Endothelial cell of umbilical vein (primary cell): ENCODE measurements around the gene SRGAP3. TPM values are rescaled to one million over a fixed set of nuclear protein-coding genes. Genes with fewer than 3 reads are reported as not detected.

Experiments
- BruUV-seq: library from RNA; stranded (reverse); fragments of 400-500 nt; replicated peaks from 2 replicates; lab custom pipeline; 2021; lab: Mats Ljungman, UMichigan
- CTCF ChIA-PET: fragments of 300-600, 350-600 bp; sonication (Branson Sonifier 250); formaldehyde crosslinking; loops from one replicate; lab custom pipeline; 2021; ENCODE audit warnings: antibody characterized with exemption, inconsistent platforms; lab: Charles Lee
- POLR2A ChIA-PET: fragments of 300-600, 350-600 bp; sonication (Branson Sonifier 250); formaldehyde crosslinking; loops from one replicate; lab custom pipeline; 2021; ENCODE audit warnings: antibody characterized with exemption, inconsistent platforms; lab: Charles Lee
- DNase-seq: peaks from one replicate; pipeline ENCODE4 v3.0.0-alpha.2; 2011; ENCODE audit warnings: low read depth, low spot score
- FAIRE-seq: peaks from 2 replicates; lab custom pipeline; 2011; peaks lifted over from hg19 to GRCh38; lab: Jason Lieb, UNC
- H2AFZ ChIP-seq: 2 replicates; pipeline ENCODE4 v1.6.0; 2012; ENCODE audit warnings: low read depth, low read length, control low read depth, inconsistent platforms
- H3K27ac ChIP-seq: 2 replicates; pipeline ENCODE4 v1.5.1; 2011; ENCODE audit warnings: low read depth, mild to moderate bottlenecking, control low read depth, low read length, moderate library complexity; ENCODE audit not compliant: insufficient read depth
- H3K27me3 ChIP-seq, 2 experiments: 2 replicates each; pipeline versions ENCODE4 v1.6.0 to v1.6.1; 2011; ENCODE audit warnings: low read length in 2 of 2, mixed read lengths in 1 of 2; ENCODE audit not compliant: control insufficient read depth in 2 of 2, insufficient read depth in 2 of 2
- H3K36me3 ChIP-seq, 2 experiments: 2 replicates in 1 of 2; 3 replicates in 1 of 2; pipeline ENCODE4 v1.5.1; 2011; ENCODE audit warnings: low read length in 2 of 2, mild to moderate bottlenecking in 1 of 2, moderate library complexity in 1 of 2; ENCODE audit not compliant: control insufficient read depth in 2 of 2, insufficient read depth in 2 of 2; ENCODE audit errors: extremely low read depth in 1 of 2
- H3K4me1 ChIP-seq: 3 replicates; pipeline ENCODE4 v1.5.1; 2011; ENCODE audit warnings: mild to moderate bottlenecking, low read length; ENCODE audit not compliant: control insufficient read depth, insufficient read depth; ENCODE audit errors: extremely low read depth
- H3K4me2 ChIP-seq: 2 replicates; pipeline ENCODE4 v1.6.1; 2011; ENCODE audit warnings: low read length, control low read depth, mixed read lengths; ENCODE audit not compliant: insufficient read depth
- H3K4me3 ChIP-seq, 3 experiments: fragments of 200-600 bp in 1 of 3; sonication (generic), shearing (Covaris generic) in 1 of 3; replicated peaks in 1 of 3; 2 replicates each; pipeline ENCODE4 v1.5.1; 2011 to 2016; ENCODE audit warnings: control low read depth in 3 of 3, low read length in 3 of 3, mild to moderate bottlenecking in 2 of 3, inconsistent platforms in 1 of 3, low read depth in 1 of 3, moderate library complexity in 1 of 3; ENCODE audit not compliant: insufficient read depth in 1 of 3
- H3K79me2 ChIP-seq: 2 replicates; pipeline ENCODE4 v1.6.0; 2012; ENCODE audit warnings: low read length, inconsistent platforms; ENCODE audit not compliant: control insufficient read depth, insufficient read depth
- H3K9ac ChIP-seq: replicated peaks from 2 replicates; pipeline ENCODE3; 2011; ENCODE audit warnings: low read length, control low read depth; ENCODE audit not compliant: insufficient read depth; ENCODE audit errors: extremely low read depth
- H3K9me1 ChIP-seq: replicated peaks from 3 replicates; pipeline ENCODE4 v1.6.0; 2011; ENCODE audit warnings: mild to moderate bottlenecking, low read length; ENCODE audit not compliant: control insufficient read depth, insufficient read depth; ENCODE audit errors: extremely low read depth
- H3K9me3 ChIP-seq: replicated peaks from 2 replicates; pipeline ENCODE4 v1.5.1; 2012; ENCODE audit warnings: low read length, inconsistent platforms; ENCODE audit not compliant: control insufficient read depth, insufficient read depth
- H4K20me1 ChIP-seq: replicated peaks from 2 replicates; pipeline ENCODE3; 2011; ENCODE audit warnings: mild to moderate bottlenecking, low read length; ENCODE audit not compliant: control insufficient read depth, insufficient read depth; ENCODE audit errors: extremely low read depth
- EZH2 ChIP-seq: IDR thresholded peaks from 2 replicates; pipeline ENCODE4 v1.6.1; 2012; ENCODE audit warnings: borderline replicate concordance, low read depth, mild to moderate bottlenecking, moderate library complexity, low read length, inconsistent platforms; ENCODE audit not compliant: severe bottlenecking
- FOS ChIP-seq: IDR thresholded peaks from 2 replicates; pipeline ENCODE4 v1.6.1; 2011; ENCODE audit warnings: mild to moderate bottlenecking, low read length, moderate library complexity, borderline replicate concordance; ENCODE audit not compliant: insufficient read depth
- GATA2 ChIP-seq: IDR thresholded peaks from 2 replicates; pipeline ENCODE4 v1.7.0; 2011; ENCODE audit warnings: low read depth, mild to moderate bottlenecking, moderate library complexity, mixed read lengths, low read length; ENCODE audit not compliant: insufficient read length, insufficient read depth
- JUN ChIP-seq: IDR thresholded peaks from 2 replicates; pipeline ENCODE4 v1.6.1; 2011; ENCODE audit warnings: borderline replicate concordance, low read depth; ENCODE audit not compliant: insufficient read length, insufficient read depth
- MYC ChIP-seq: IDR thresholded peaks from one replicate; pipeline ENCODE4 v1.6.1; 2011; ENCODE audit warnings: mild to moderate bottlenecking, low read depth, low read length
- POLR2A ChIP-seq: IDR thresholded peaks from 2 replicates; pipeline ENCODE4 v1.6.1; 2012; ENCODE audit warnings: low read depth, mild to moderate bottlenecking, control low read depth, low read length
- POLR2AphosphoS5 ChIP-seq: IDR thresholded peaks from 2 replicates; pipeline ENCODE4 v1.6.1; 2012; ENCODE audit warnings: low read depth, mild to moderate bottlenecking, control low read depth, low read length, moderate library complexity; ENCODE audit not compliant: insufficient read depth
- dilution Hi-C: fragments of 300-500 bp; cut with MboI; formaldehyde crosslinking; loops from one replicate; pipeline ENCODE4 v1.15.0; 2019; ENCODE audit warnings: low sequenced_read_pairs; ENCODE audit not compliant: extremely low pct_ligation_motif_present
- intact Hi-C: fragments of 100-400 bp; cut with micrococcal nuclease; formaldehyde crosslinking; loops from one replicate; pipeline ENCODE4 v1.10.0; 2022
- polyA plus RNA-seq, 4 experiments: library from polyadenylated mRNA; depleted of rRNA in 3 of 4; stranded (reverse) in 3 of 4; unstranded in 1 of 4; fragments of >200 nt; gene quantifications; 2 replicates each; pipeline versions ENCODE4 v1.2.1 to v1.2.3, GENCODE V29; 2011 to 2012; ENCODE audit warnings: missing spikeins in 1 of 4
- total RNA-seq: library from RNA; stranded (reverse); gene quantifications from 2 replicates; pipeline ENCODE4 v1.2.3, GENCODE V29; 2021
- TF ChIP-seq, protein P1 (sequence below): IDR thresholded peaks from 2 replicates; pipeline ENCODE4 v1.6.1; 2011; ENCODE audit not compliant: insufficient read depth, insufficient read length
- TF ChIP-seq, protein P2 (sequence below), 2 donors: IDR thresholded peaks; 1 replicate in 1 of 2; 2 replicates in 1 of 2; pipeline ENCODE4 v1.5.1; 2011; ENCODE audit warnings: low read length in 2 of 2, mild to moderate bottlenecking in 2 of 2, moderate library complexity in 2 of 2, control low read depth in 1 of 2, inconsistent platforms in 1 of 2, low read depth in 1 of 2; ENCODE audit not compliant: insufficient read depth in 1 of 2; ENCODE audit errors: extremely low read depth in 1 of 2

SRGAP3 gene
- total and polyA plus RNA-seq, 2 donors (not counting 3 experiments of a cell fraction or from before 2014, with no cell fraction given): 0.06 TPM; not detected in 1

GRCh38 chr3:9108876-9109567 is 140.4 kb downstream of the SRGAP3 start:
- no TSS peak for BruUV-seq
- TF ChIP-seq GATA2 (no peak), POLR2A (no peak), EZH2 (no peak), FOS (no peak), JUN (no peak), POLR2AphosphoS5 (no peak), MYC (no peak)
- TF ChIP-seq, protein P1, sequence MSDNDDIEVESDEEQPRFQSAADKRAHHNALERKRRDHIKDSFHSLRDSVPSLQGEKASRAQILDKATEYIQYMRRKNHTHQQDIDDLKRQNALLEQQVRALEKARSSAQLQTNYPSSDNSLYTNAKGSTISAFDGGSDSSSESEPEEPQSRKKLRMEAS: no peak
- TF ChIP-seq, protein P2, sequence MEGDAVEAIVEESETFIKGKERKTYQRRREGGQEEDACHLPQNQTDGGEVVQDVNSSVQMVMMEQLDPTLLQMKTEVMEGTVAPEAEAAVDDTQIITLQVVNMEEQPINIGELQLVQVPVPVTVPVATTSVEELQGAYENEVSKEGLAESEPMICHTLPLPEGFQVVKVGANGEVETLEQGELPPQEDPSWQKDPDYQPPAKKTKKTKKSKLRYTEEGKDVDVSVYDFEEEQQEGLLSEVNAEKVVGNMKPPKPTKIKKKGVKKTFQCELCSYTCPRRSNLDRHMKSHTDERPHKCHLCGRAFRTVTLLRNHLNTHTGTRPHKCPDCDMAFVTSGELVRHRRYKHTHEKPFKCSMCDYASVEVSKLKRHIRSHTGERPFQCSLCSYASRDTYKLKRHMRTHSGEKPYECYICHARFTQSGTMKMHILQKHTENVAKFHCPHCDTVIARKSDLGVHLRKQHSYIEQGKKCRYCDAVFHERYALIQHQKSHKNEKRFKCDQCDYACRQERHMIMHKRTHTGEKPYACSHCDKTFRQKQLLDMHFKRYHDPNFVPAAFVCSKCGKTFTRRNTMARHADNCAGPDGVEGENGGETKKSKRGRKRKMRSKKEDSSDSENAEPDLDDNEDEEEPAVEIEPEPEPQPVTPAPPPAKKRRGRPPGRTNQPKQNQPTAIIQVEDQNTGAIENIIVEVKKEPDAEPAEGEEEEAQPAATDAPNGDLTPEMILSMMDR (IDR thresholded peaks at IDR 0.05; ENCODE audit: extremely low read depth in 1 of 2, insufficient read depth in 1 of 2, low read depth in 1 of 2, low read length in 2 of 2): no peak
- no peak overlapping the region for H3K4me3 ChIP-seq
- DNase-seq (no peak), FAIRE-seq (no peak)
- H3K9ac ChIP-seq: no peak overlapping the region
- intact Hi-C loops: no loop called here
- no peaks in the 10 kb centered on the region for H3K36me3 ChIP-seq
- H3K9me3 ChIP-seq: no peaks in the 10 kb centered on the region
- no peaks in the 10 kb centered on the region for H3K79me2 ChIP-seq
- H3K27me3 ChIP-seq: no peaks in the 10 kb centered on the region
- no peaks in the 10 kb centered on the region for H3K4me1 ChIP-seq
- POLR2A ChIA-PET: no interaction called here
- no peak overlapping the region for H3K4me2 ChIP-seq
- no peaks in the 10 kb centered on the region for H4K20me1 ChIP-seq
- CTCF ChIA-PET: no interaction called here
- H3K9me1 ChIP-seq: no peaks in the 10 kb centered on the region
- no peak overlapping the region for H3K27ac ChIP-seq
- H2AFZ ChIP-seq: no peak overlapping the region
- dilution Hi-C loops: no loop called here
